Measurements from ENCODE around the gene ELN.

DNA sequence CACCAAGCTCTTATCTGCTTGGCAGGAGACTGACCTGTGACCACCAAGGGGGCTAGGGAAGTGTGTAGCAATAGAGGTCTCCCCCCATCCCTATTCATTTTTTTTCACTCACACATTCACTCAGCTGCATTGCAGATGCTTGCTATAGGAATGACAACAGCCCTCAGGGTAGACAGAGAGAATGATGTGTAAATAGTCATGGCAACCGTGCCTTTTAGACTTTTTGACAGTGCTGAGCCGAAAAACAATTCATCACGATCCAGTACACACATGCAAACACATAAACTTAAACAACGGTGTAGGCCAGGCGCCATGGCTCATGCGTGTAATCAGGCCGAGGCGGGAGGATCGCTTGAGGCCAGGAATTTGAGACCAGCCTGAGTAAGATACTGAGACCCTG lies 7.6 kb upstream of the ELN start:
- TF ChIP-seq POLR2A (IDR thresholded peaks at IDR 0.05; ENCODE audit: low read depth, low read length) (no peak), JUN (IDR thresholded peaks at IDR 0.05; ENCODE audit: borderline replicate concordance, insufficient read depth, insufficient read length, low read depth) (no peak), POLR2AphosphoS5 (IDR thresholded peaks at IDR 0.05; ENCODE audit: insufficient read depth, low read depth, low read length) (no peak), CTCF (IDR thresholded peaks at IDR 0.05; ENCODE audit: extremely low read depth in 1 of 2, insufficient read depth in 1 of 2, low read depth in 1 of 2, low read length in 2 of 2) (no peak)

Measured in endothelial cell of umbilical vein (primary cell).